Stimulated activated CD4-positive, alpha-beta T cell treated with anti-CD3 and anti-CD28 coated beads, Interleukin-2, amount 100 ng/mL, for 48 hours (primary cell): ENCODE results near the gene TFDP3.

Source experiments
- DNase-seq, 2 donors: peaks; one replicate each; pipeline ENCODE4 v3.0.0-alpha.2; 2020

The TFDP3 gene

GRCh38 chrX:133185119-133185518, 33.0 kb downstream of the TFDP3 start:
- DNase-seq = no peak

- no peak for DNase-seq
Measured at GRCh38 chrX:133183806-133184205, 34.3 kb downstream of the TFDP3 start.

DNA sequence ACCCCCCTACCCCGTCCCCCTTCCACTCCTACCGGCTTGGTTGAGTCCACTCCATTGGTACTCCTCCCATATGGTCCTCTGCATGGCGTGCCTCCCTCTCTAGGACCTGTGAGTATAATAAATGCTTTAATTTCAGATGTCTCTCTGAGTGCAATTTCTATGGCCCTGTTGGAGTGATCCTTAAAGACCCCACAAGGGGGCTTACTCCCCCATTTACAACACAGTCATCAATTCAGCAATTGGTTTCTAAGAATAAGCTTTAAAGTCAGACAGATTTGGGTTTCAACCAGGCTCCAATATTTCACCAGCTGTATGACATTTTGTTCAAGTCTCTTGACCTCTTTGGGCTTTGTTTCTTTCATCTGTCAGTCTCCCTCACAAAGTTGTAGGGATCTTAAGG, 38.7 kb downstream of the TFDP3 start:
- DNase-seq = no peak

- no peak for DNase-seq
Measured at GRCh38 chrX:133177202-133177601, 41.0 kb downstream of the TFDP3 start.

GRCh38 chrX:133175605-133176004, 42.5 kb downstream of the TFDP3 start:
- DNase-seq = no peak

- no peak for DNase-seq
Measured at GRCh38 chrX:133175162-133175561, 43.0 kb downstream of the TFDP3 start.

GRCh38 chrX:133171962-133172708, 46.0 kb downstream of the TFDP3 start:
- no peak for DNase-seq
